ENCODE data around the gene CCDC85C. TPM values are rescaled to one million over a fixed set of nuclear protein-coding genes. Genes with fewer than 3 reads are reported as not detected.

The CCDC85C gene
- total and polyA plus RNA-seq, 4 donors, result 4.0 to 23.9 (median 9.6) TPM

DNA sequence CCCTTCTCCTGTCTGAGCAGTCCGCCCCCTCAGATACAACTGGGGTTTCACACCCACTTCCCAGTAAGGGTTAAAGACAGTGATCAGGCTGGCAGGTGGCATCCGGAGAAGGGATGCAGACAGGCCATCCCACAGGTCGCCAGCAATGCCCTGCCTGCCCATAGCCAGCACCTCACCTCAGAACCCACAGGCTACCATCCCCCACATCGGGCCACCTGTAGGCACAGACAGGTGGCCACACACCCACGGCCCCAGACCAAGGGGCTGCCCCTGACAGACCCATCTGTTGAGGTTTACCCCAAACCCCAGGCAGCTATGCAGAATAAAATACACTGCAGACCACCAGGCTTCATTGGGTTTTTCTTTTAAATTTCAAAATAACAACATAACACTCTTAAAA lies 65.3 kb downstream of the CCDC85C start:
- Histone ChIP-seq H3K27me3 (ENCODE audit: control insufficient read depth in 4 of 4, insufficient read depth in 4 of 4, low read length in 3 of 4) (no peaks in the 10 kb centered on the region), H3K4me1 (ENCODE audit: control insufficient read depth in 4 of 4, insufficient read depth in 4 of 4, low read length in 3 of 4) (peaks cover 0 to 17% (median 7%) of the 10 kb centered on the region in 4 donors), H3K4me3 (ENCODE audit: low read depth in 1 of 3, low read length in 3 of 3) (no peak overlapping the region), H3K36me3 (ENCODE audit: control insufficient read depth in 4 of 4, insufficient read depth in 3 of 4, low read depth in 1 of 4, low read length in 3 of 4) (no peaks in the 10 kb centered on the region), H3K27ac (ENCODE audit: low read depth in 1 of 2, low read length in 2 of 2) (no peak overlapping the region), H3K9me3 (ENCODE audit: control insufficient read depth in 4 of 4, low read length in 3 of 4) (no peaks in the 10 kb centered on the region), H3K9ac (ENCODE audit: low read depth in 1 of 2, low read length in 2 of 2) (no peak overlapping the region)
- DNase-seq (ENCODE audit: low spot score), result no peak
- TF ChIP-seq, protein P1, sequence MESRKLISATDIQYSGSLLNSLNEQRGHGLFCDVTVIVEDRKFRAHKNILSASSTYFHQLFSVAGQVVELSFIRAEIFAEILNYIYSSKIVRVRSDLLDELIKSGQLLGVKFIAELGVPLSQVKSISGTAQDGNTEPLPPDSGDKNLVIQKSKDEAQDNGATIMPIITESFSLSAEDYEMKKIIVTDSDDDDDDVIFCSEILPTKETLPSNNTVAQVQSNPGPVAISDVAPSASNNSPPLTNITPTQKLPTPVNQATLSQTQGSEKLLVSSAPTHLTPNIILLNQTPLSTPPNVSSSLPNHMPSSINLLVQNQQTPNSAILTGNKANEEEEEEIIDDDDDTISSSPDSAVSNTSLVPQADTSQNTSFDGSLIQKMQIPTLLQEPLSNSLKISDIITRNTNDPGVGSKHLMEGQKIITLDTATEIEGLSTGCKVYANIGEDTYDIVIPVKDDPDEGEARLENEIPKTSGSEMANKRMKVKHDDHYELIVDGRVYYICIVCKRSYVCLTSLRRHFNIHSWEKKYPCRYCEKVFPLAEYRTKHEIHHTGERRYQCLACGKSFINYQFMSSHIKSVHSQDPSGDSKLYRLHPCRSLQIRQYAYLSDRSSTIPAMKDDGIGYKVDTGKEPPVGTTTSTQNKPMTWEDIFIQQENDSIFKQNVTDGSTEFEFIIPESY (IDR thresholded peaks at IDR 0.05), result no peak
- TF ChIP-seq FOXA1 (IDR thresholded peaks at IDR 0.05) (no peak), CTCF (IDR thresholded peaks at IDR 0.05; ENCODE audit: low read depth, low read length, missing input control) (no peak), HNF4A (conservative IDR thresholded peaks at IDR 0.05) (no peak), REST (IDR thresholded peaks at IDR 0.05) (no peak), TAF1 (conservative IDR thresholded peaks at IDR 0.05) (no peak), SP1 (IDR thresholded peaks at IDR 0.05) (no peak), RXRA (IDR thresholded peaks at IDR 0.05) (no peak), JUND (IDR thresholded peaks at IDR 0.05) (no peak)
- TF ChIP-seq, protein P2, sequence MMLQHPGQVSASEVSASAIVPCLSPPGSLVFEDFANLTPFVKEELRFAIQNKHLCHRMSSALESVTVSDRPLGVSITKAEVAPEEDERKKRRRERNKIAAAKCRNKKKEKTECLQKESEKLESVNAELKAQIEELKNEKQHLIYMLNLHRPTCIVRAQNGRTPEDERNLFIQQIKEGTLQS (IDR thresholded peaks at IDR 0.05), result no peak
- TF ChIP-seq, protein P3, sequence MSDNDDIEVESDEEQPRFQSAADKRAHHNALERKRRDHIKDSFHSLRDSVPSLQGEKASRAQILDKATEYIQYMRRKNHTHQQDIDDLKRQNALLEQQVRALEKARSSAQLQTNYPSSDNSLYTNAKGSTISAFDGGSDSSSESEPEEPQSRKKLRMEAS (IDR thresholded peaks at IDR 0.05), result no peak
- WGBS, result 79% methylated on average over 5 of the region's 5 CpGs

- 83% methylated on average over 9 of the region's 9 CpGs for WGBS
These were observed 65.7 kb downstream of the CCDC85C start for GRCh38 chr14:99538275-99538674.

More at GRCh38 chr14:99538275-99538674, 65.7 kb downstream of the CCDC85C start:
- Histone ChIP-seq H3K36me3 (ENCODE audit: control insufficient read depth in 4 of 4, insufficient read depth in 3 of 4, low read depth in 1 of 4, low read length in 3 of 4) (no peaks in the 10 kb centered on the region), H3K27me3 (ENCODE audit: control insufficient read depth in 4 of 4, insufficient read depth in 4 of 4, low read length in 3 of 4) (no peaks in the 10 kb centered on the region), H3K27ac (ENCODE audit: low read depth in 1 of 2, low read length in 2 of 2) (no peak overlapping the region), H3K4me1 (ENCODE audit: control insufficient read depth in 4 of 4, insufficient read depth in 4 of 4, low read length in 3 of 4) (peaks cover 0 to 17% (median 7%) of the 10 kb centered on the region in 4 donors), H3K9me3 (ENCODE audit: control insufficient read depth in 4 of 4, low read length in 3 of 4) (no peaks in the 10 kb centered on the region), H3K9ac (ENCODE audit: low read depth in 1 of 2, low read length in 2 of 2) (no peak overlapping the region), H3K4me3 (ENCODE audit: low read depth in 1 of 3, low read length in 3 of 3) (no peak overlapping the region)
- DNase-seq (ENCODE audit: low spot score), result no peak
- TF ChIP-seq EGR1 (IDR thresholded peaks at IDR 0.05; ENCODE audit: low read depth in 2 of 2), result no peak
- TF ChIP-seq, protein P2 (IDR thresholded peaks at IDR 0.05), result no peak
- TF ChIP-seq, protein P3 (IDR thresholded peaks at IDR 0.05), result no peak
- TF ChIP-seq SP1 (IDR thresholded peaks at IDR 0.05), result no peak

Data from liver (tissue), 9 donors.